Tibial artery (tissue), 4 donors: Measurements from ENCODE around the gene AKIRIN2.
"Not testable (repeated sequence)": the region's sequence is repeated elsewhere in the genome, so short reads cannot be mapped to it uniquely, and the experiment has no call there.

ENCODE experiments used
- DNase-seq, 2 donors: peaks; one replicate each; pipeline ENCODE4 v3.0.0-alpha.2; 2019
- H3K27ac ChIP-seq, 2 donors: fragments of 200-600 bp; sonication (generic) in 1 of 2; 1 replicate in 1 of 2; 2 replicates in 1 of 2; pipeline ENCODE4 v1.5.1; 2018 to 2019; ENCODE audit warnings: mild to moderate bottlenecking in 1 of 2
- H3K27me3 ChIP-seq, 2 donors: fragments of 200-600 bp; sonication (generic) in 1 of 2; one replicate each; pipeline versions ENCODE4 v1.5.1 to v1.6.0; 2016 to 2019
- H3K36me3 ChIP-seq, 3 donors: fragments of 200-600 bp; sonication (generic) in 2 of 3; one replicate each; pipeline ENCODE4 v1.5.1; 2016 to 2019; ENCODE audit warnings: mild to moderate bottlenecking in 2 of 3
- H3K4me1 ChIP-seq, 4 donors: fragments of 200-600 bp; sonication (generic) in 2 of 4; 1 replicate in 3 of 4; 2 replicates in 1 of 4; pipeline ENCODE4 v1.5.1; 2016 to 2019
- H3K4me3 ChIP-seq, 2 donors: fragments of 200-600 bp; sonication (generic) in 1 of 2; 1 replicate in 1 of 2; 2 replicates in 1 of 2; pipeline ENCODE4 v1.5.1; 2018 to 2019; ENCODE audit warnings: mild to moderate bottlenecking in 2 of 2
- H3K9me3 ChIP-seq, 3 donors: fragments of 200-600 bp; sonication (generic) in 1 of 3; one replicate each; pipeline ENCODE4 v1.5.1; 2016 to 2019
- intact Hi-C: fragments of 100-400 bp; cut with DNase I; formaldehyde crosslinking; loops from one replicate; pipeline ENCODE4 v1.15.0; 2023; ENCODE audit warnings: low total_unique reads
- TF ChIP-seq, protein P1 (sequence below), 2 experiments: fragments of 200-600 bp in 1 of 2; fragments of 450-650 bp in 1 of 2; IDR thresholded peaks; one replicate each; pipeline ENCODE4 v1.5.1; 2017 to 2019; ENCODE audit warnings: antibody characterized with exemption in 2 of 2, mild to moderate bottlenecking in 1 of 2, moderate library complexity in 1 of 2

The AKIRIN2 gene

GRCh38 chr6:87692086-87692485, 9.9 kb downstream of the AKIRIN2 start:
- Histone ChIP-seq H3K4me3 (no peak overlapping the region), H3K9me3 (no peaks in the 10 kb centered on the region), H3K36me3 (no peaks in the 10 kb centered on the region), H3K27ac (no peak overlapping the region), H3K4me1 (peaks cover 0 to 88% (median 17%) of the 10 kb centered on the region in 4 donors), H3K27me3 (no peaks in the 10 kb centered on the region)
- DNase-seq = no peak
- TF ChIP-seq, protein P1, sequence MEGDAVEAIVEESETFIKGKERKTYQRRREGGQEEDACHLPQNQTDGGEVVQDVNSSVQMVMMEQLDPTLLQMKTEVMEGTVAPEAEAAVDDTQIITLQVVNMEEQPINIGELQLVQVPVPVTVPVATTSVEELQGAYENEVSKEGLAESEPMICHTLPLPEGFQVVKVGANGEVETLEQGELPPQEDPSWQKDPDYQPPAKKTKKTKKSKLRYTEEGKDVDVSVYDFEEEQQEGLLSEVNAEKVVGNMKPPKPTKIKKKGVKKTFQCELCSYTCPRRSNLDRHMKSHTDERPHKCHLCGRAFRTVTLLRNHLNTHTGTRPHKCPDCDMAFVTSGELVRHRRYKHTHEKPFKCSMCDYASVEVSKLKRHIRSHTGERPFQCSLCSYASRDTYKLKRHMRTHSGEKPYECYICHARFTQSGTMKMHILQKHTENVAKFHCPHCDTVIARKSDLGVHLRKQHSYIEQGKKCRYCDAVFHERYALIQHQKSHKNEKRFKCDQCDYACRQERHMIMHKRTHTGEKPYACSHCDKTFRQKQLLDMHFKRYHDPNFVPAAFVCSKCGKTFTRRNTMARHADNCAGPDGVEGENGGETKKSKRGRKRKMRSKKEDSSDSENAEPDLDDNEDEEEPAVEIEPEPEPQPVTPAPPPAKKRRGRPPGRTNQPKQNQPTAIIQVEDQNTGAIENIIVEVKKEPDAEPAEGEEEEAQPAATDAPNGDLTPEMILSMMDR (IDR thresholded peaks at IDR 0.05) = no peak
- intact Hi-C loops = no loop called here

- Histone ChIP-seq H3K4me3 (no peak overlapping the region), H3K9me3 (no peaks in the 10 kb centered on the region), H3K36me3 (no peaks in the 10 kb centered on the region), H3K27ac (no peak overlapping the region), H3K4me1 (peaks cover 0 to 86% (median 9%) of the 10 kb centered on the region in 4 donors), H3K27me3 (no peaks in the 10 kb centered on the region)
- TF ChIP-seq, protein P1 (IDR thresholded peaks at IDR 0.05) = no peak
- DNase-seq = no peak
- intact Hi-C loops = no loop called here
Measured at GRCh38 chr6:87690441-87690840, 11.6 kb downstream of the AKIRIN2 start.

DNA sequence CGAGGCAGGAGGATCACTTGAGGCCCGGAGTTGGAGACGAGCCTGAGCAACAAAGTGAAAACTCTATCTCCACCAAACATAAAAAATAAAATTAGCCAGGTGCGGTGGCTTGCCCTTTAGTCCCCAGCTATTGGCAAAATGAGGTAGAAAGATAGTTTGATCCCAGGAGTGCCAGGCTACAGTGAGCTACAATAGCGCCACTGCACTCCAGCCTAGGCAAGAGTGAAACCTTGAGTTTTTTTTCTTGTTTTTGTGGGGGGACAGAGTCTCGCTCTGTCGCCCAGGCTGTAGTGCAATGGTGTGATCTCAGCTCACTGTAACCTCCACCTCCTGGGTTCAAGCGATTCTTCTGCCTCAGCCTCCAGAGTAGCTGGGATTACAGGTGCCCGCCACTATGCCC, 14.1 kb downstream of the AKIRIN2 start:
- H3K36me3 ChIP-seq, H3K4me3 ChIP-seq, intact Hi-C loops, H3K9me3 ChIP-seq, H3K27me3 ChIP-seq, H3K27ac ChIP-seq, DNase-seq: not testable (repeated sequence)
- peaks cover 0 to 84% (median 8%) of the 10 kb centered on the region in 4 donors for H3K4me1 ChIP-seq

DNA sequence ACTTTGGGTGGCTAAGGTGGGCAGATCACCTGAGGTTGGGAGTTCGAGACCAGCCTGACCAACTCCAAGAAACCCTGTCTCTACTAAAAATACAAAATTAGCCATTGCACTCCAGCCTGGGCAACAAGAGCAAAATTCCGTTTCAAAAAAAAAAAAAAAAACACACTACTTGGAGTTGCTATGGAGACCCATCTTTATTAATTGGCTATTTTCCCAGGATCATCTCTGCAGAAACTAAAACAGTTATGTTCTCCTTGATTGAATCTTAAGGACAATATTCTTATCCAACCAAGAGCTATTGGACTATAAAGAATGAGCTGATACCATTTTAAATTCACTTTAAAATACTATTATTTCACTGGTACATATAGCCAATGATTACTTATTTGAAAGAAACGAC, 14.7 kb downstream of the AKIRIN2 start:
- no peaks in the 10 kb centered on the region for H3K36me3 ChIP-seq
- H3K27ac ChIP-seq = no peak overlapping the region
- peaks cover 0 to 83% (median 7%) of the 10 kb centered on the region in 4 donors for H3K4me1 ChIP-seq
- no peaks in the 10 kb centered on the region for H3K9me3 ChIP-seq
- TF ChIP-seq, protein P1 (IDR thresholded peaks at IDR 0.05) = no peak
- H3K4me3 ChIP-seq = no peak overlapping the region
- H3K27me3 ChIP-seq = no peaks in the 10 kb centered on the region
- no peak for DNase-seq
- intact Hi-C loops = no loop called here

DNA sequence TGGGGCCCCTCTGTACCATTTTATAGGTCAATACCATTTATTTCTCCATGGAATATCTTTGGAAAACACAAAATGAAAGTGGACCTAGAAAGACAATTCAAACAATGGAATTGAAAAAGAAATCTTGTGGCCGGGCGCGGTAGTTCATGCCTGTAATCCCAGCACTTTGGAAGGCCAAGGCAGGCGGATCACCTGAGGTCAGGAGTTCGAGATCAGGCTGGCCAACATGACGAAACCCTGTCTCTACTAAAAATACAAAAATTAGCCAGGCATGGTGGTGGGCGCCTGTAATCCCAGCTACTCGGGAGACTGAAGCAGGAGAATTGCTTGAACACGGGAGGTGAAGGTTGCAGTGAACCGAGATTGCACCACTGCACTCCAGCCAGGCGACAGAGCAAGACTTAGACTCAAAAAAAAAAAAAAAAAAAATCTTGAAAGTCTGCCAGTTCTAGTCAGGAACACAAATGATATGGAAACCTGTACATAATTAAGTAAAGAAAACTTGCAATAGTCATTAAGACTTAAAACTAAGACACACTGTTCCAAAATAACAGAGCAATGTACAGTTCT, 15.3 kb downstream of the AKIRIN2 start:
- H3K4me3 ChIP-seq, H3K27ac ChIP-seq, intact Hi-C loops, DNase-seq, H3K36me3 ChIP-seq, H3K9me3 ChIP-seq, H3K27me3 ChIP-seq: not testable (repeated sequence)
- H3K4me1 ChIP-seq = peaks cover 0 to 83% (median 4%) of the 10 kb centered on the region in 4 donors

DNA sequence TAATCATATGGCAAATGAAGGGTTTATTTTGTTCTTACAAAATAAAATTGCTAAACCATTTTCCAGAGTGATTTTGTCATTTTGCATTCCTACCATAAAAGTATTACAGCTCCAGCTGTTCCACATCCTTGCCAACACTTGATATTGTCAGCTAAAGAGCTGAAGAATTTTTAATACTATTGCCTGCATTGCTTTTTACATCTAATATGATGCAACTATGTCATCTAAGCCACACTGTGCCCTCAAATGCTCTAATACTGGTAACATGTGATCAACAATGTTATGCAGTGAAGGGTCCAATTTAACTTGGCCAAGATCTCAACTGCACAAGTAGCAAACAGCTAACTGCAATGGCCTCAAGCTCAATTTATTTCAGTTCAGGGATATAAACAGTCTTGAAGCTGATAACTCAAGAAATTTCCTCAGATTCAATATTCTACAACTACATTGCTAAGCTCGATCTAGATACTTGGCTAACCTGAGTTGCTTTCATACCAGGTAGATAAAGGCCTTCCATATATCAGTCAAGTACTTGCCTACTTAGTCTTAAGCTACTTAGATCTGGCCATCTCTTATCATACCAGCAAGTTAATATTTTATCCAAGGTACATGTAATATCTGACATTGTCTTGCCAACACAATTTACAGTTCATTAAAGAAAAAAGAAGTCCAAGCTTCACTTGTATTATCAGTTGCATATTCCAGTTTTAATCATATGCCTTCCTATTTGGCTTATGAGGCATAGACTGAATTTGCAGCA, 17.0 kb downstream of the AKIRIN2 start:
- Histone ChIP-seq H3K36me3 (no peaks in the 10 kb centered on the region), H3K27me3 (no peaks in the 10 kb centered on the region), H3K27ac (no peak overlapping the region), H3K9me3 (no peaks in the 10 kb centered on the region), H3K4me3 (no peak overlapping the region), H3K4me1 (peaks cover 0 to 90% (median 3%) of the 10 kb centered on the region in 4 donors)
- TF ChIP-seq, protein P1 (IDR thresholded peaks at IDR 0.05) = no peak
- intact Hi-C loops = no loop called here
- DNase-seq = no peak
